Endothelial cell of umbilical vein (primary cell): ENCODE results near the gene PLCD3. TPM values are rescaled to one million over a fixed set of nuclear protein-coding genes. Genes with fewer than 3 reads are reported as not detected.

Experiments
- BruUV-seq: library from RNA; stranded (reverse); fragments of 400-500 nt; replicated peaks from 2 replicates; lab custom pipeline; 2021; lab: Mats Ljungman, UMichigan
- CTCF ChIA-PET: fragments of 300-600, 350-600 bp; sonication (Branson Sonifier 250); formaldehyde crosslinking; loops from one replicate; lab custom pipeline; 2021; ENCODE audit warnings: antibody characterized with exemption, inconsistent platforms; lab: Charles Lee
- POLR2A ChIA-PET: fragments of 300-600, 350-600 bp; sonication (Branson Sonifier 250); formaldehyde crosslinking; loops from one replicate; lab custom pipeline; 2021; ENCODE audit warnings: antibody characterized with exemption, inconsistent platforms; lab: Charles Lee
- DNase-seq: peaks from one replicate; pipeline ENCODE4 v3.0.0-alpha.2; 2011; ENCODE audit warnings: low read depth, low spot score
- FAIRE-seq: peaks from 2 replicates; lab custom pipeline; 2011; peaks lifted over from hg19 to GRCh38; lab: Jason Lieb, UNC
- H2AFZ ChIP-seq: 2 replicates; pipeline ENCODE4 v1.6.0; 2012; ENCODE audit warnings: low read depth, low read length, control low read depth, inconsistent platforms
- H3K27ac ChIP-seq: 2 replicates; pipeline ENCODE4 v1.5.1; 2011; ENCODE audit warnings: low read depth, mild to moderate bottlenecking, control low read depth, low read length, moderate library complexity; ENCODE audit not compliant: insufficient read depth
- H3K27me3 ChIP-seq, 2 experiments: 2 replicates each; pipeline versions ENCODE4 v1.6.0 to v1.6.1; 2011; ENCODE audit warnings: low read length in 2 of 2, mixed read lengths in 1 of 2; ENCODE audit not compliant: control insufficient read depth in 2 of 2, insufficient read depth in 2 of 2
- H3K36me3 ChIP-seq, 2 experiments: 2 replicates in 1 of 2; 3 replicates in 1 of 2; pipeline ENCODE4 v1.5.1; 2011; ENCODE audit warnings: low read length in 2 of 2, mild to moderate bottlenecking in 1 of 2, moderate library complexity in 1 of 2; ENCODE audit not compliant: control insufficient read depth in 2 of 2, insufficient read depth in 2 of 2; ENCODE audit errors: extremely low read depth in 1 of 2
- H3K4me1 ChIP-seq: 3 replicates; pipeline ENCODE4 v1.5.1; 2011; ENCODE audit warnings: mild to moderate bottlenecking, low read length; ENCODE audit not compliant: control insufficient read depth, insufficient read depth; ENCODE audit errors: extremely low read depth
- H3K4me2 ChIP-seq: 2 replicates; pipeline ENCODE4 v1.6.1; 2011; ENCODE audit warnings: low read length, control low read depth, mixed read lengths; ENCODE audit not compliant: insufficient read depth
- H3K4me3 ChIP-seq, 3 experiments: fragments of 200-600 bp in 1 of 3; sonication (generic), shearing (Covaris generic) in 1 of 3; replicated peaks in 1 of 3; 2 replicates each; pipeline ENCODE4 v1.5.1; 2011 to 2016; ENCODE audit warnings: control low read depth in 3 of 3, low read length in 3 of 3, mild to moderate bottlenecking in 2 of 3, inconsistent platforms in 1 of 3, low read depth in 1 of 3, moderate library complexity in 1 of 3; ENCODE audit not compliant: insufficient read depth in 1 of 3
- H3K79me2 ChIP-seq: 2 replicates; pipeline ENCODE4 v1.6.0; 2012; ENCODE audit warnings: low read length, inconsistent platforms; ENCODE audit not compliant: control insufficient read depth, insufficient read depth
- H3K9ac ChIP-seq: replicated peaks from 2 replicates; pipeline ENCODE3; 2011; ENCODE audit warnings: low read length, control low read depth; ENCODE audit not compliant: insufficient read depth; ENCODE audit errors: extremely low read depth
- H3K9me1 ChIP-seq: replicated peaks from 3 replicates; pipeline ENCODE4 v1.6.0; 2011; ENCODE audit warnings: mild to moderate bottlenecking, low read length; ENCODE audit not compliant: control insufficient read depth, insufficient read depth; ENCODE audit errors: extremely low read depth
- H3K9me3 ChIP-seq: replicated peaks from 2 replicates; pipeline ENCODE4 v1.5.1; 2012; ENCODE audit warnings: low read length, inconsistent platforms; ENCODE audit not compliant: control insufficient read depth, insufficient read depth
- H4K20me1 ChIP-seq: replicated peaks from 2 replicates; pipeline ENCODE3; 2011; ENCODE audit warnings: mild to moderate bottlenecking, low read length; ENCODE audit not compliant: control insufficient read depth, insufficient read depth; ENCODE audit errors: extremely low read depth
- CTCF ChIP-seq, 2 donors: IDR thresholded peaks; 1 replicate in 1 of 2; 2 replicates in 1 of 2; pipeline ENCODE4 v1.5.1; 2011; ENCODE audit warnings: low read length in 2 of 2, mild to moderate bottlenecking in 2 of 2, moderate library complexity in 2 of 2, control low read depth in 1 of 2, inconsistent platforms in 1 of 2, low read depth in 1 of 2; ENCODE audit not compliant: insufficient read depth in 1 of 2; ENCODE audit errors: extremely low read depth in 1 of 2
- EZH2 ChIP-seq: IDR thresholded peaks from 2 replicates; pipeline ENCODE4 v1.6.1; 2012; ENCODE audit warnings: borderline replicate concordance, low read depth, mild to moderate bottlenecking, moderate library complexity, low read length, inconsistent platforms; ENCODE audit not compliant: severe bottlenecking
- FOS ChIP-seq: IDR thresholded peaks from 2 replicates; pipeline ENCODE4 v1.6.1; 2011; ENCODE audit warnings: mild to moderate bottlenecking, low read length, moderate library complexity, borderline replicate concordance; ENCODE audit not compliant: insufficient read depth
- GATA2 ChIP-seq: IDR thresholded peaks from 2 replicates; pipeline ENCODE4 v1.7.0; 2011; ENCODE audit warnings: low read depth, mild to moderate bottlenecking, moderate library complexity, mixed read lengths, low read length; ENCODE audit not compliant: insufficient read length, insufficient read depth
- JUN ChIP-seq: IDR thresholded peaks from 2 replicates; pipeline ENCODE4 v1.6.1; 2011; ENCODE audit warnings: borderline replicate concordance, low read depth; ENCODE audit not compliant: insufficient read length, insufficient read depth
- MAX ChIP-seq: IDR thresholded peaks from 2 replicates; pipeline ENCODE4 v1.6.1; 2011; ENCODE audit not compliant: insufficient read depth, insufficient read length
- MYC ChIP-seq: IDR thresholded peaks from one replicate; pipeline ENCODE4 v1.6.1; 2011; ENCODE audit warnings: mild to moderate bottlenecking, low read depth, low read length
- POLR2A ChIP-seq: IDR thresholded peaks from 2 replicates; pipeline ENCODE4 v1.6.1; 2012; ENCODE audit warnings: low read depth, mild to moderate bottlenecking, control low read depth, low read length
- POLR2AphosphoS5 ChIP-seq: IDR thresholded peaks from 2 replicates; pipeline ENCODE4 v1.6.1; 2012; ENCODE audit warnings: low read depth, mild to moderate bottlenecking, control low read depth, low read length, moderate library complexity; ENCODE audit not compliant: insufficient read depth
- dilution Hi-C: fragments of 300-500 bp; cut with MboI; formaldehyde crosslinking; loops from one replicate; pipeline ENCODE4 v1.15.0; 2019; ENCODE audit warnings: low sequenced_read_pairs; ENCODE audit not compliant: extremely low pct_ligation_motif_present
- intact Hi-C: fragments of 100-400 bp; cut with micrococcal nuclease; formaldehyde crosslinking; loops from one replicate; pipeline ENCODE4 v1.10.0; 2022
- polyA plus RNA-seq, 4 experiments: library from polyadenylated mRNA; depleted of rRNA in 3 of 4; stranded (reverse) in 3 of 4; unstranded in 1 of 4; fragments of >200 nt; gene quantifications; 2 replicates each; pipeline versions ENCODE4 v1.2.1 to v1.2.3, GENCODE V29; 2011 to 2012; ENCODE audit warnings: missing spikeins in 1 of 4
- total RNA-seq: library from RNA; stranded (reverse); gene quantifications from 2 replicates; pipeline ENCODE4 v1.2.3, GENCODE V29; 2021

PLCD3 gene
- total and polyA plus RNA-seq, 2 donors (not counting 3 experiments of a cell fraction or from before 2014, with no cell fraction given) = 30.4 to 43.1 TPM

- Histone ChIP-seq H3K4me2 (peak overlapping the region; percentile 93), H3K27me3 (no peaks in the 10 kb centered on the region), H3K4me3 (peak overlapping the region; percentile 60 to 92 (median 80)), H3K9ac (peak overlapping the region; percentile 98), H3K36me3 (no peaks in the 10 kb centered on the region), H3K27ac (peak overlapping the region; percentile 91), H2AFZ (no peak overlapping the region), H3K9me3 (no peaks in the 10 kb centered on the region), H3K9me1 (no peaks in the 10 kb centered on the region), H3K79me2 (peaks cover 21% of the 10 kb centered on the region), H4K20me1 (no peaks in the 10 kb centered on the region), H3K4me1 (peaks cover 28% of the 10 kb centered on the region)
- TF ChIP-seq POLR2AphosphoS5 (no peak), POLR2A (peak; percentile 62), GATA2 (no peak)
- POLR2A ChIA-PET = interaction anchor here (0.6 to 3.1 kb wide), 6 partner anchors 11 to 211 kb away, joined by 3 to 189 read pairs (median 4); partner anchors contain the start of genes ACBD4, HEXIM1 and MAP3K14
- FAIRE-seq (no peak), DNase-seq (peak; percentile 80)
- BruUV-seq = TSS peak; percentile 79
- dilution Hi-C loops = no loop called here
- intact Hi-C loops = loop anchor here (1.0 kb wide), 2 partner anchors 12 to 25 kb away; partner anchors contain the start of genes ACBD4 and HEXIM1
- CTCF ChIA-PET = interaction anchor here (0.5 to 6.0 kb wide), 7 partner anchors 11 to 91 kb away, joined by 3 to 153 read pairs (median 6); partner anchors contain the start of genes ACBD4 and HEXIM1
These were observed 28.4 kb upstream of the PLCD3 start for GRCh38 chr17:45160447-45161287.

- dilution Hi-C loops (no loop called here), intact Hi-C loops (no loop called here)
- H3K27me3 ChIP-seq = no peaks in the 10 kb centered on the region
- no peaks in the 10 kb centered on the region for H3K9me3 ChIP-seq
- H3K4me2 ChIP-seq = no peak overlapping the region
- POLR2A ChIA-PET = no interaction called here
- no peak overlapping the region for H3K4me3 ChIP-seq
- no peak for TF ChIP-seq MAX
- TF ChIP-seq JUN = no peak
- no peak for TF ChIP-seq EZH2
- no peak for TF ChIP-seq POLR2A
- no peak for TF ChIP-seq GATA2
- TF ChIP-seq MYC = no peak
- TF ChIP-seq FOS = no peak
- TF ChIP-seq CTCF (IDR thresholded peaks at IDR 0.05; ENCODE audit: extremely low read depth in 1 of 2, insufficient read depth in 1 of 2, low read depth in 1 of 2, low read length in 2 of 2) = no peak
- TF ChIP-seq POLR2AphosphoS5 = no peak
- H3K9ac ChIP-seq = no peak overlapping the region
- no peak overlapping the region for H2AFZ ChIP-seq
- H3K27ac ChIP-seq = no peak overlapping the region
- H3K9me1 ChIP-seq = no peaks in the 10 kb centered on the region
- H4K20me1 ChIP-seq = no peaks in the 10 kb centered on the region
- CTCF ChIA-PET = interaction anchor here (1.4 to 2.5 kb wide), 3 partner anchors 21 to 42 kb away, joined by 4 to 17 read pairs (median 5); partner anchors contain the start of gene ACBD4
- H3K4me1 ChIP-seq = peaks cover 31% of the 10 kb centered on the region
- no peak for FAIRE-seq
- BruUV-seq = no TSS peak
- DNase-seq = no peak
- peaks cover 26% of the 10 kb centered on the region for H3K79me2 ChIP-seq
- no peaks in the 10 kb centered on the region for H3K36me3 ChIP-seq
These were observed 23.9 kb upstream of the PLCD3 start for GRCh38 chr17:45156242-45156641.
